22Rv1 (cell line): Measurements from ENCODE around the gene TNNI3K.

Source experiments
- ZFX ChIP-seq: fragments of 450-650 bp; IDR thresholded peaks from 2 replicates; pipeline ENCODE4 v1.6.1; 2017; ENCODE audit warnings: antibody characterized with exemption, borderline replicate concordance
- TF ChIP-seq, protein P1 (sequence below): fragments of 450-650 bp; IDR thresholded peaks from 2 replicates; pipeline ENCODE4 v1.5.1; 2017; ENCODE audit warnings: mild to moderate bottlenecking

GRCh38 chr1:74197255-74197654 lies 37.9 kb upstream of the TNNI3K start:
- TF ChIP-seq, protein P1, sequence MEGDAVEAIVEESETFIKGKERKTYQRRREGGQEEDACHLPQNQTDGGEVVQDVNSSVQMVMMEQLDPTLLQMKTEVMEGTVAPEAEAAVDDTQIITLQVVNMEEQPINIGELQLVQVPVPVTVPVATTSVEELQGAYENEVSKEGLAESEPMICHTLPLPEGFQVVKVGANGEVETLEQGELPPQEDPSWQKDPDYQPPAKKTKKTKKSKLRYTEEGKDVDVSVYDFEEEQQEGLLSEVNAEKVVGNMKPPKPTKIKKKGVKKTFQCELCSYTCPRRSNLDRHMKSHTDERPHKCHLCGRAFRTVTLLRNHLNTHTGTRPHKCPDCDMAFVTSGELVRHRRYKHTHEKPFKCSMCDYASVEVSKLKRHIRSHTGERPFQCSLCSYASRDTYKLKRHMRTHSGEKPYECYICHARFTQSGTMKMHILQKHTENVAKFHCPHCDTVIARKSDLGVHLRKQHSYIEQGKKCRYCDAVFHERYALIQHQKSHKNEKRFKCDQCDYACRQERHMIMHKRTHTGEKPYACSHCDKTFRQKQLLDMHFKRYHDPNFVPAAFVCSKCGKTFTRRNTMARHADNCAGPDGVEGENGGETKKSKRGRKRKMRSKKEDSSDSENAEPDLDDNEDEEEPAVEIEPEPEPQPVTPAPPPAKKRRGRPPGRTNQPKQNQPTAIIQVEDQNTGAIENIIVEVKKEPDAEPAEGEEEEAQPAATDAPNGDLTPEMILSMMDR, result no peak
- no peak for TF ChIP-seq ZFX
